Activated CD8-positive, alpha-beta T cell treated with anti-CD3 and anti-CD28 coated beads for 36 hours (primary cell): ENCODE results near the gene PPP1CA. TPM values are rescaled to one million over a fixed set of nuclear protein-coding genes. Genes with fewer than 3 reads are reported as not detected.

Experiments used
- ATAC-seq: fragments of 200-7000 bp; cut with Tn5 transposase; one replicate; pipeline ENCODE4 v1.10.0; 2021; ENCODE audit warnings: mild to moderate bottlenecking, moderate library complexity
- CTCF ChIA-PET: fragments of 350-600 bp; sonication (Branson Sonifier 250); formaldehyde crosslinking; loops from one replicate; lab custom pipeline; 2021; ENCODE audit warnings: antibody characterized with exemption; lab: Charles Lee
- POLR2A ChIA-PET: fragments of 350-600 bp; sonication (Branson Sonifier 250); formaldehyde crosslinking; loops from one replicate; lab custom pipeline; 2021; ENCODE audit warnings: antibody characterized with exemption; lab: Charles Lee
- DNase-seq: peaks from one replicate; pipeline ENCODE4 v3.0.0-alpha.2; 2020
- H3K27ac Mint-ChIP-seq: one replicate; pipeline ENCODE4 v1.8.0; 2021; ENCODE audit warnings: mild to moderate bottlenecking, mixed read lengths
- H3K27me3 Mint-ChIP-seq: one replicate; pipeline ENCODE4 v1.8.0; 2021; ENCODE audit warnings: mixed read lengths
- H3K36me3 Mint-ChIP-seq: one replicate; pipeline ENCODE4 v1.8.0; 2021; ENCODE audit warnings: low read depth, mixed read lengths
- H3K4me1 Mint-ChIP-seq: one replicate; pipeline ENCODE4 v1.8.0; 2021; ENCODE audit warnings: low read depth, mixed read lengths
- H3K4me3 Mint-ChIP-seq: one replicate; pipeline ENCODE4 v1.8.0; 2021; ENCODE audit warnings: mild to moderate bottlenecking, moderate library complexity, mixed read lengths
- H3K9me3 Mint-ChIP-seq: one replicate; pipeline ENCODE4 v1.8.0; 2021; ENCODE audit warnings: mixed read lengths
- intact Hi-C: fragments of 100-400 bp; cut with micrococcal nuclease; formaldehyde crosslinking; loops from one replicate; pipeline ENCODE4 v1.10.0; 2022
- total RNA-seq, 2 experiments: library from RNA; stranded (reverse); gene quantifications; one replicate each; pipeline ENCODE4 v1.2.3, GENCODE V29; 2021
- TF ChIP-seq, protein P1 (sequence below): fragments of 200-600 bp; IDR thresholded peaks from one replicate; pipeline ENCODE4 v1.8.0; 2022; ENCODE audit warnings: antibody characterized with exemption, mild to moderate bottlenecking

The PPP1CA gene
- total RNA-seq, 2 experiments from 2014 or later, result 249 to 258 TPM

DNA sequence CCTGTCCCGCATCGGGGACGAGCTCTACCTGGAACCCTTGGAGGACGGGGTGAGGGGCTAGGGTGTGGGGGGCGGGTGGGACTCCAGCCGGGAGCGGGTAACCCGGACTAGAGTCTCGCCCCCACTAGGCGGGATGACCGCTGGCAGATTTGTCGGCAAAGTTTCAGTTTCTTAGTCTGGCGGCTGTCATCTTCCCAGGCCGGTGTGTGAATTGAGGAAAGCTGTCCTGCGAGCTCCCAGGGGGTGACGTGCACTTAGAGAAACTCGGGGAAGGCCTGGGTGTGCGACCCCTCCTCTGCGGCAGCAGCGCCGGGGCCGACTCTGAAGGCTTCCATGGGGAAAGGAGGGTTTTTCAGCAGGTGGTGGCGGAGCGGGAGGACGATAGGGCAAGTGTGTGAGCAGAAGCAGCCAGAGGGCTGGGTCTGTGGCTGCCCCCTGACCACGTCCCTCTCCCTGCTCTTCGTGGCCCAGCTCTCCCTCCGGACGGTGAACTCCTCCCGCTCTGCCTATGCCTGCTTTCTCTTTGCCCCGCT, 9.4 kb downstream of the PPP1CA start:
- CTCF ChIA-PET, result interaction anchor here (0.8 to 6.1 kb wide), 12 partner anchors 8 to 152 kb away, joined by 3 to 36 read pairs (median 4); partner anchors contain the start of genes PPP1CA and TMEM134
- TF ChIP-seq, protein P1, sequence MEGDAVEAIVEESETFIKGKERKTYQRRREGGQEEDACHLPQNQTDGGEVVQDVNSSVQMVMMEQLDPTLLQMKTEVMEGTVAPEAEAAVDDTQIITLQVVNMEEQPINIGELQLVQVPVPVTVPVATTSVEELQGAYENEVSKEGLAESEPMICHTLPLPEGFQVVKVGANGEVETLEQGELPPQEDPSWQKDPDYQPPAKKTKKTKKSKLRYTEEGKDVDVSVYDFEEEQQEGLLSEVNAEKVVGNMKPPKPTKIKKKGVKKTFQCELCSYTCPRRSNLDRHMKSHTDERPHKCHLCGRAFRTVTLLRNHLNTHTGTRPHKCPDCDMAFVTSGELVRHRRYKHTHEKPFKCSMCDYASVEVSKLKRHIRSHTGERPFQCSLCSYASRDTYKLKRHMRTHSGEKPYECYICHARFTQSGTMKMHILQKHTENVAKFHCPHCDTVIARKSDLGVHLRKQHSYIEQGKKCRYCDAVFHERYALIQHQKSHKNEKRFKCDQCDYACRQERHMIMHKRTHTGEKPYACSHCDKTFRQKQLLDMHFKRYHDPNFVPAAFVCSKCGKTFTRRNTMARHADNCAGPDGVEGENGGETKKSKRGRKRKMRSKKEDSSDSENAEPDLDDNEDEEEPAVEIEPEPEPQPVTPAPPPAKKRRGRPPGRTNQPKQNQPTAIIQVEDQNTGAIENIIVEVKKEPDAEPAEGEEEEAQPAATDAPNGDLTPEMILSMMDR, result no peak
- ATAC-seq, result no peak
- intact Hi-C loops, result no loop called here
- H3K27ac Mint-ChIP-seq, result peak overlapping the region; percentile 68
- H3K36me3 Mint-ChIP-seq, result peaks cover 15% of the 10 kb centered on the region
- POLR2A ChIA-PET, result interaction anchor here (0.6 to 4.4 kb wide), 18 partner anchors 10 to 153 kb away, joined by 3 to 40 read pairs (median 6); partner anchors contain the start of genes ANKRD13D, POLD4, PPP1CA and PTPRCAP
- H3K27me3 Mint-ChIP-seq, result no peaks in the 10 kb centered on the region
- DNase-seq, result peak; percentile 29
- no peaks in the 10 kb centered on the region for H3K9me3 Mint-ChIP-seq
- peaks cover 35% of the 10 kb centered on the region for H3K4me1 Mint-ChIP-seq
- H3K4me3 Mint-ChIP-seq, result peak overlapping the region; percentile 92

DNA sequence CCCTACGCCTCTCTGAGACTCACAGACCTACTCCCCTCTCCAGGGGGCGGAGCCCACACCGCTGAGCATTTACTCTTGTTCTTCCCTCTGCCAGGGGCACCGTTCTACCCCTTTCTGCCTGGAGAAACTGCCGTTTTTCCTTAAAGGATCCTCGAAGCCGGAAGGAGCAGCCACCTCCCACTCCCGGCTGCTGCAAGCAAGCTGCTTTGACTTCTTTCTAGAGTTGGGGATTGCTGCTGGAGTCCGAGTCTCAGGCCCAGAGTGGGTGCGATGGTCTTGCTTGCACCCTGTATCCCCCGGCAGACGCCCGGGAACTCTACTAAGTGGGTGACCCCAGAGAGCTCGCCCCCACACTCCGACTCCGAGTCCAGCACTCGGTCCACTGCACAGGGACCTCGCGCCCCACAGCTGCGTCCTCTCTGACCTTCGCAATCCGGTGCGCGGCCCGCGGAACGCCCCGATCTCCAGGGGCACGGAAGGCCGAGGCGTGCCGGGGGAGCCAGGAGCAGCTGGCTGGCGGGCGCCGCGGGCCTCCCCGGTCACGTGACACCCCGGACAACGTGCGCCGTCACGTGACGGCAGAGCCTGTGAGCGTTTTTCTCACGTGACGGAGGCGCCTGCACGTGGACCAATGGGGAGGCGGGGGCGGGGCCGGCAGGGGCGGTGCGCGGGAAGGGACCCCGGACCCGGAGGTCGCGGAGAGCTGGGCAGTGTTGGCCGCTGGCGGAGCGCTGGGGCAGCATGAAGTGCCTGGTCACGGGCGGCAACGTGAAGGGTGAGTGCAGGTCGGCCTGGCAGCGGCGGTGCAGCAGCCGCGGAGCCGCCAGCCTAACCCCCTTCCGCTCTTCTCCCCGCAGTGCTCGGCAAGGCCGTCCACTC, 10.1 kb downstream of the PPP1CA start, which contains the start of gene RAD9A:
RAD9A (plus strand) TSS at position 683 of the 879 bp plus-strand sequence; CDS start at position 742, 59 bp downstream.
- DNase-seq (peak; percentile 96), ATAC-seq (peak; percentile 77)
- Mint-ChIP-seq H3K4me3 (peak within 1 kb of the TSS; percentile 92), H3K27me3 (no peaks in the 10 kb centered on the region), H3K36me3 (peaks cover 10% of the 10 kb centered on the region), H3K9me3 (no peaks in the 10 kb centered on the region), H3K27ac (peak within 1 kb of the TSS; percentile 77), H3K4me1 (peaks cover 30% of the 10 kb centered on the region)
- ChIA-PET CTCF (interaction anchor here (0.8 to 6.1 kb wide), 16 partner anchors 9 to 214 kb away, joined by 3 to 36 read pairs (median 4); partner anchors contain the start of genes PPP1CA and TMEM134), POLR2A (interaction anchor here (0.6 to 4.4 kb wide), 19 partner anchors 10 to 152 kb away, joined by 3 to 40 read pairs (median 4); partner anchors contain the start of genes ANKRD13D, POLD4, PPP1CA and PTPRCAP)
- TF ChIP-seq, protein P1, result no peak
- intact Hi-C loops, result no loop called here

DNA sequence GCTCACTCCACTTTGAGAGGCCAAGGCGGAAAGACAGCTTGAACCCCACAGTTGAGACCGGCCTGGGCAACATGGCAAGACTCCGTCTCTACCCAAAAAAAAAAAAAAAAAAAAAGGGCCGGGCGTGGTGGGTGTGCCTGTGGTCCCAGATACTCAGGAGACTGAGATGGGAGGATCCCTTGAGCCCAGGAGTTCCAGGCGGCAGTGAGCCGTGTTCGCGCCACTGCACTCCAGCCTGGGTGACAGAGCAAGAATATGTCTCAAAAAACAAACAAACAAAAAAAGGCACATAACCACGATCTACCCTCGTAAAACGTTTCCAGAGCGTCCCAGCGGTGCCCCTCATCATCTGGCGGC, 10.7 kb downstream of the PPP1CA start:
- TF ChIP-seq, protein P1, result no peak
- intact Hi-C loops, result no loop called here
- DNase-seq (no peak), ATAC-seq (no peak)
- Mint-ChIP-seq H3K27ac (peak overlapping the region; percentile 77), H3K4me3 (peak overlapping the region; percentile 92), H3K27me3 (no peaks in the 10 kb centered on the region), H3K9me3 (no peaks in the 10 kb centered on the region), H3K36me3 (peaks cover 10% of the 10 kb centered on the region), H3K4me1 (peaks cover 26% of the 10 kb centered on the region)
- POLR2A ChIA-PET, result interaction anchor here (1.2 to 4.4 kb wide), 10 partner anchors 11 to 151 kb away, joined by 3 to 40 read pairs (median 6); partner anchors contain the start of genes ANKRD13D, POLD4, PPP1CA and RPS6KB2
- CTCF ChIA-PET, result interaction anchor here (1.0 to 6.1 kb wide), 11 partner anchors 9 to 215 kb away, joined by 3 to 36 read pairs (median 4); partner anchors contain the start of gene PPP1CA

DNA sequence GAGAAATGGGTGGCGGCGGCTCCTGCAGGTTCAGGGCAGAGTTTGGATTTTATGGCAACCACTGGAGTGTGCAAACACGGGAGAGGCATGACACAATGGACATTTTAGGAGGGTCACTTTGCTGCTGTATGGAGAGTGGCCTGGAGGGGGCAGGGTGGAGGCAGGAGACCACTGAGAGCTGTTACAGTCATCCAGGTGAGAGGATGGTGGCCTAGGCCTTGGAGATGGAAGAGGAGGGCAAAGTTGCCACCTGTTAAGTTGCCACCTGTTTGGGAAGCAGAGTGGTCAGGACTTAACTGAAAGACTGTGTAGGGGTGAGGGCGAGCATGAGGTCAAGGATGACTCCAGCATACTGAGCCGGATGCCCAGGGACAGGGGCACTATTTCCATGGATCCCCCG, 12.2 kb downstream of the PPP1CA start:
- TF ChIP-seq, protein P1, result peak; percentile 76
- H3K9me3 Mint-ChIP-seq, result no peaks in the 10 kb centered on the region
- CTCF ChIA-PET, result interaction anchor here (0.7 to 30.8 kb wide), 3 partner anchors 35 to 116 kb away, joined by 3 to 883 read pairs (median 3); partner anchors contain the start of genes PITPNM1 and POLD4
- DNase-seq, result peak; percentile 80
- peaks cover 6% of the 10 kb centered on the region for H3K36me3 Mint-ChIP-seq
- peak overlapping the region; percentile 61 for H3K4me3 Mint-ChIP-seq
- intact Hi-C loops, result no loop called here
- POLR2A ChIA-PET, result no interaction called here
- ATAC-seq, result peak; percentile 74
- no peak overlapping the region for H3K27ac Mint-ChIP-seq
- peaks cover 26% of the 10 kb centered on the region for H3K4me1 Mint-ChIP-seq
- no peaks in the 10 kb centered on the region for H3K27me3 Mint-ChIP-seq
